Umbilical cord (tissue), 2 donors: Measurements from ENCODE around the gene IL17C. TPM values are rescaled to one million over a fixed set of nuclear protein-coding genes. Genes with fewer than 3 reads are reported as not detected.

Source experiments
- DNase-seq: peaks from one replicate; pipeline ENCODE4 v3.0.0-alpha.2; 2015; ENCODE audit warnings: low spot score
- total RNA-seq: library from RNA; depleted of rRNA; stranded (reverse); fragments of >200 nt; gene quantifications from one replicate; pipeline ENCODE4 v1.2.3, GENCODE V29; 2014; ENCODE audit warnings: low replicate concordance; ENCODE audit not compliant: insufficient read depth

IL17C gene
- not detected for total RNA-seq

DNA sequence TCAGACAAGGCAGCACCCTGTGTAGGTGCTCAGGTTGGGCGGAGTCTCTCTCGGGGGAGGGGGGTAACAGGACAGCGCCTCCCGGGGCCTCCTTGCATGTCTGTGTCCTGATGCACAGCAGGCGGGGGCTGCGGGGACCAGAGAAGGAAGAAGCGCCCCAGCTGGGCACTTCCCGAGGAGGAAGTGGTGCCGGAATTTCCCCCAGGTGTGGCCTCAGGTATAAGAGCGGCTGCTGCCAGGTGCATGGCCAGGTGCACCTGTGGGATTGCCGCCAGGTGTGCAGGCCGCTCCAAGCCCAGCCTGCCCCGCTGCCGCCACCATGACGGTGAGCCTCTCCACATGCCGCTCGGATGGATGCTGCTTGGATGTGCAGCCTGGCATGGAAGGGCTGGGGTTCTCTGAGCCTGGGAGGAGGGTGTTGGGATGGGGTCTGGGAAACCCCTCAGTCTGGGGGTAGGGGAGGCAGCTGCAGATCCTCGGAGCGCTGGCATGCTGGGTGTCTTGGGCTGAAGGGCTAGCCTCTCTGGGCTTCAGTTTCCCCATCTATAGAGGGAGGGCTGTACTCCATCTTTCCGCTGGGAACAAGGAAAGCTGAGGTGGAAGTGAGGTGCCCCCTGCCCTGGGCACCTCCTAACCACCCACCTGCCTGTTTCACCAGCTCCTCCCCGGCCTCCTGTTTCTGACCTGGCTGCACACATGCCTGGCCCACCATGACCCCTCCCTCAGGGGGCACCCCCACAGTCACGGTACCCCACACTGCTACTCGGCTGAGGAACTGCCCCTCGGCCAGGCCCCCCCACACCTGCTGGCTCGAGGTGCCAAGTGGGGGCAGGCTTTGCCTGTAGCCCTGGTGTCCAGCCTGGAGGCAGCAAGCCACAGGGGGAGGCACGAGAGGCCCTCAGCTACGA is at the start of gene IL17C:
Gene IL17C (plus strand): TSS at position 250 of the 908 bp plus-strand sequence. CDS start 70 bp downstream, at position 320.
- DNase-seq, result no peak

GRCh38 chr16:88588754-88589153 is 49.6 kb upstream of the IL17C start:
- no peak for DNase-seq

- DNase-seq, result no peak
Observed at GRCh38 chr16:88589441-88589840, 48.9 kb upstream of the IL17C start.

DNA sequence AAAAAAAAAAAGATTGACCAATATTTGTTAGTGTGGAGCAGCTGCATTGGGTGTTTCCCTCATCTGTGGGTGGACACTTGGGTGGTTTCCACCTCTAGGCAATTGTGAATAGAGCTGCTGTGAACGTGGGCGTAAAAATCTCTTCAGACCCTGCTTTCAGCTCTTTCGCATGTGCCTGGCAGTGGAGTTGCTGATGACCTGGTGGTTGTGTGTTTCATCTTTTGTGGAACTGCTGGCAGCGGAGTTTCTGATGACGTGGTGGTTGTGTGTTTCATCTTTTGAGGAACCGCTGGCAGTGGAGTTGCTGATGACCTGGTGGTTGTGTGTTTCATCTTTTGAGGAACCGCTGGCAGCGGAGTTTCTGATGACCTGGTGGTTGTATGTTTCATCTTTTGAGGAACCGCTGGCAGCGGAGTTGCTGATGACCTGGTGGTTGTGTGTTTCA is 46.8 kb upstream of the IL17C start:
- peak; percentile 42 for DNase-seq

- DNase-seq, result no peak
Observed at GRCh38 chr16:88593061-88593460, 45.3 kb upstream of the IL17C start.

- DNase-seq, result no peak
Observed at GRCh38 chr16:88593489-88593888, 44.9 kb upstream of the IL17C start.

GRCh38 chr16:88593910-88594309 is 44.5 kb upstream of the IL17C start:
- no peak for DNase-seq

GRCh38 chr16:88595101-88595500 is 43.3 kb upstream of the IL17C start:
- no peak for DNase-seq

DNA sequence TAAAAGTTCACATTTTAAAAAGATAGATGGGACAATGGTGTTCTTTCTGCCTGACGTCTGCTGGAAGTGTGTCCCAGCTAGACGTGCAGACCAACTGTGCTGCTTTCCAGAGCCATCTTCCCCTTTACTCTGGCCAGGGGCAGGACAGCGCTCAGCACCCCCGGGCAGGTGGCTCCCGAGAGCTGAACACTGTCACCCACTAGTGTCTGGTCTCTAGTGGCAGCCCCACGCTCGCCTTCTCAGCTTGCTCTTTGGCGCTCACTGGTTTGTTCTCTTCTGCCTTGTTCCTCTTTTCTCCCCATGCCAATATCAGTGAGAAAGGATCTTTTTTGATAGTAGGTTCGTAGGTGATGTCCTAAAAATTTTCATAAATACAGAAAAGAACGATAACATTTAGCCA is 42.5 kb upstream of the IL17C start:
- DNase-seq, result no peak

GRCh38 chr16:88596483-88596882 is 41.9 kb upstream of the IL17C start:
- peak; percentile 7 for DNase-seq

GRCh38 chr16:88597856-88598491 is 40.4 kb upstream of the IL17C start:
- DNase-seq, result no peak

DNA sequence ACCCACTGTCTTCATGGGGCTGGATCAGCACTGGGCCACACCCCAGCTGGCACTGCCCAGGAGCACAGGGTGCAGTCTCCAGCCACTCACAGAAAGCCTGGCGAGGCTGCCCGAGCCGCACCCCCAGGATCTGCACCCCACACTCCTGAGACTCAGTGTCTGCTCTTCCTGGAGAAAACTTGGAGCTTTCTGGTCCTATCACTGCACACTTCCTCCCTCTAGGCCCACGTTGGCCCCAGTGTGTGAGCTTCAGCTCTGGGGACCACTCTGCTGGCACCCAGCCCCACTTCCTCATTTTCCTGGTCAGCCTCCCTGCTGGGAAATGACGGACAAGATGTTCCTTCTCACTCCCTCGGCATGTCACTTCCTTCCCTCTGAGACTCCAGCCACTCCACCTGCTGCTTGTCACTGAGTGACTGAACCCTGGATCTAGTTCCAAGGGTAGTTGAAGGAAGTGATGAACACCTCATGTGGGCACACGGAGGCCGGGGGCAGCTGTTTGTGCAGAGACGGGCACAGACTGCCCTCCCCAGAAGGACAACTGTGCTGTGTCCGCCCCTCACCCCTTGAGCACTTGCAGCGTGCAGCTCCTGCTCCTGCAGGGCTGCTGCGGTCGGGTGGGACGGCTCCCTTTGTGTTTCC is 39.2 kb upstream of the IL17C start:
- DNase-seq, result peak; percentile 44

DNA sequence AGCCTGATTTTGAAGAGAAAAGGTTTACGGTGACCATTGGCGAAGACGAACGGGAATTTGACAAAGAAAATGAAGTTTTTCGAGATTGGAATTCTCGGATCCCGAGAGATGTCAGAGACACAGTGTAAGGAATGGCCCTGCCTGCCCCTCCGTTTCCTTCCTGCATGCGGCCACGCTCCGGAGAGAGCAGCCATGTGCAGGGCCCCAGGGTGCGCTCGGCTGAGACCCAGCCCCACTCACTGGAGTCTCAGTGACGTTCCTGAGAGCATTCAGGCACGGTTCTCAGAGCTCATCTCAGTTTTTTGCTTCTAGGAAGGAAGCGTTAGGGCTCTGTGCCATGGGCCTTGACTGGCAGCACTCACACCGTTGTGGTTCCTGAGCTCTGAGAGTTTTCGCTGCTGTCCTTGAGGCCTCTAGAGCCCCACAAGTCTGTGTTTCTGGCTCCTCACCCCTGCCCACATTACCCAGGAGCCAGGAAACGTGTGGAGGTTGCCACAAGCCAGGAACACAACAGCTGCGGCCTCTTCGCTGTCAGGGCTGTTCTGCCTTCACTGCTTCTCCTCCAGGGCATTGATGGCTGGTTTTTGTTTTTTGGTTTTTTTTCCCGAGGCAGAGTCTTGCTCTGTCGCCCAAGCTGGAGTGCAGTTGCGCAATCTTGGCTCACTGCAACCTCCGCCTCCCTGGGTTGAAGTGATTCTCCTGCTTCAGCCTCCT is 38.4 kb upstream of the IL17C start:
- DNase-seq, result no peak

DNA sequence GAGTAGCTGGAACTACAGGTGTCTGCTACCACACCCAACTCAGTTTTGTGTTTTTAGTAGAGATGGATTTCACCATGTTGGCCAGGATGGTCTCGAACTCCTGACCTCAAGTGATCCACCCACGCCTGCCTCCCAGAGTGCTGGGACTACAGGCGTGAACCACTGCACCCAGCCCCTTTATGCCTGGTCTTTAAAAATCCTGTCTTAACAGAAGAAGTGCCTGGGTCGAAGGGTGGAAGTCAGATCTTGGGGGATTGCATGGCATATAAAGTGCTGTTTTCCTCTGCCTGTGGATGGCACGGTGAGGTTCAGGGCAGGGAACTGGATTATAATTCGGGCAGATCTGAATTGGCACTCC is 37.9 kb upstream of the IL17C start:
- no peak for DNase-seq

- DNase-seq, result no peak
Observed at GRCh38 chr16:88601313-88602036, 36.9 kb upstream of the IL17C start.

DNA sequence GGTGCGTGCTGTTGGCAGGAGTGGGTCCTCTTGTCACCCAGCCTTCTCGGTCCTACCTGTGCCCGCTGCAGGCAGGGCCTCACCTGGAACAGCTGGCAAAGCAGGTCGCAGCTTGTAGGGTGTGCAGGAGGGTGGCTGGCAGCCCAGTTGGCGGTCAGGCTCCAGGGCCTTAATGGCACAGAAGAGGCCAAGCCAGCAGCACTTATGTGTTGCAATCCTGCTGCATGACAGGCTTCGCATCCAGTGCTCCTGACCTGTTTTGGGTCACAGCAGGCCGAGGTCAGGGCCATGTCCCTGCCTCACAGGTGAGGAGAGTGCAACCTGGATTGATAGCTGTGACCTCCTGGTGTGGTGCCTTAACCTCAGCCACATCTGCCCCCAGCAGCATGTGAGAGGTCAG is 36.3 kb upstream of the IL17C start:
- DNase-seq, result no peak

DNA sequence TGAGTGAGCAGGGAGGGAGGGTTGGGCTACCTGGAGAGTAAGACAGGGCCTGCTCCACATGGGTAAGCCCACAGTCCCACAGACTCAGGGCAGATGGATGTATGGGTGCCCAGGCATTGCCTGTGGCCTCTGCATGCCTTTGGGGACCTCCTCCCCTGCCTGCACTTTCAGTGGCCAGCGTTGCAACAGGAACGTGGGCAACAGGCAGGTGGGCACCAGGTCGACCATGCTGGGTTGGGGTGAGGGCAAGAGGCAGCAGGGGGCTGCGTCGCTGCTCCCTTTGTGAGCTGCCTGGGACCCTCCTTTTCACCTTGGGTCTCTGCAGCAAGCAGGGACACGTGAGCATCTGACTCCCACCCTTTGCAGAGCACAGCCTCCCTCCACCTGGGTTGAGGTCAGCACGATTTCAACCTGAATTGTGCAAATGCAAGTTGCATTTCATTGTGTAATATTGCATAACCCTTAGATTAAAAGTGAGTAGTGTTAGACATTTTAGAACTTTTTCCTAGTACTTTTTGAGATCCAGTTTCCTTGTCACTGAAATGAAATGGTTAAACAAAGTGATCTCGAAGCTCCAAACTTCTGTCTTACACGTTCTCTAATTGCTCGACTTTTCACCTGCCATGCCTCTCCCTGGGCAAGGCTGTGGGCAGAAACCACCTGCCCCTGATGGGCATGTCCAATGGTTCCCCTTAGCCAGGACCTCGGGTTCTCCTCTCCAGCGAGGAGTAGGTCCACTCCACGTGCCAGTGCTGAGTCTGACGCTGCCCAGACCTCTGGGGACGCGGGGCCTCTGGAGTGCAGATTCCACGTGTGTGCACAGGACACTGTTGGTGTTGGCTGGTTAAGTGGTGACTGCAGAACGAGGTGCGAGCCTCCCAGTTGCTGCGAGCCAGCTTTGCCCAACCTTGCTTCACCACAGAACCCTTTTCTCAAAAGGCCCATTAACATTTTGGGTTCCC is 32.9 kb upstream of the IL17C start:
- no peak for DNase-seq

DNA sequence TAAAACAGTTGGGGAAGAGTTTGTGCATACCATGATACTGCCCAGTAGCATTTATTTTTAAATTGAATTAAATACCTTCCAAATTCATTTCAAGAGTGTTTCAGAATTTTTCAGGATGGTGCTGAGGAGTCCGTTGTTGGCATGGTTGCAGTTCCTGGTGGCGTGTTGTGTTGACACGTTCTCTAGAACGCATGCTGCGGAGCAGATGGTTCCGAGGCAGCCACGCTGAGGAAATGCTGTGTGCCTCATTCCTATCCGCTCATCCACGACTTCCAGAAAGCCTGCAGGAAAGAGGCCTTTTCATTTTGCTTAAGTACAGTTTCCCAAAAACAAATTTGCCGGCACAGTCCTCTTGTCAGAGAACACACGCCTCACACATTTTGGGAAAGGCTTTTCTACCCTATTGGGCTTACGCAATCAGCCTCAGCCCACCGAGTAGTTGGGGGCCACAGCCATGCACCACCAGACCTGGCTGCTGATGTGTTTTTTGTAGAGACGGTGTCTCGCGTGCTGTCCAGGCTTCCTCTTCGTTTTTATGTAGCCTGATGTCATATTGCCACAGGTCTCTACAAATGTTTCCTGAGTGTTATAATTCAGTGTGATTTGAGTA is 32.1 kb upstream of the IL17C start:
- no peak for DNase-seq

GRCh38 chr16:88608076-88608475 is 30.3 kb upstream of the IL17C start:
- no peak for DNase-seq
